Epithelial cell of prostate (primary cell): ENCODE data around the gene RPS6KB2.
"Not testable (repeated sequence)": the region's sequence is repeated elsewhere in the genome, so short reads cannot be mapped to it uniquely, and the experiment has no call there.

ENCODE experiments used
- DNase-seq: peaks from one replicate; pipeline ENCODE4 v3.0.0-alpha.2; 2011; ENCODE audit warnings: low read depth, low spot score
- H3K27ac ChIP-seq: fragments of 450-650 bp; 2 replicates; pipeline ENCODE4 v1.5.1; 2017; ENCODE audit warnings: mild to moderate bottlenecking

RPS6KB2 gene

DNA sequence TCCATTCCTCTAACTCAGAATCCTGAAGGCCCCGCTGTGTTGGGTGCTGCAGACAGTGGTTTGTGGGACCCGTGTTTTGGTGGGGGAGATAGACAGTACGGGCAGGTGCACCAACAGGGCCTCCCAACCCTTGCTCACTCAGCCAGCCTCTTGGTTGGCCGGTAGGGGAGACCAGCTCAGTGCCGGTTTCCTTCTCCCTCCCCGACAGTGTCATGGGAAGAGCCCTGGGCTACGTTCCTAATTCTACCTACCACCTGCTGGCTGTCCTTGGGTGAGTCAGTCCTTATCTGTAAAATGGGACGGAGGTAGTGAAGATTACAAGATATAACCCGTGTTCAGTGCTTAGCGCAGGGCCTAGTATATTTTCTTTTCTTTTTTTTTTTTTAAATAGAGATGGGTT is 34.9 kb downstream of the RPS6KB2 start:
- peak overlapping the region; percentile 91 for H3K27ac ChIP-seq
- no peak for DNase-seq

DNA sequence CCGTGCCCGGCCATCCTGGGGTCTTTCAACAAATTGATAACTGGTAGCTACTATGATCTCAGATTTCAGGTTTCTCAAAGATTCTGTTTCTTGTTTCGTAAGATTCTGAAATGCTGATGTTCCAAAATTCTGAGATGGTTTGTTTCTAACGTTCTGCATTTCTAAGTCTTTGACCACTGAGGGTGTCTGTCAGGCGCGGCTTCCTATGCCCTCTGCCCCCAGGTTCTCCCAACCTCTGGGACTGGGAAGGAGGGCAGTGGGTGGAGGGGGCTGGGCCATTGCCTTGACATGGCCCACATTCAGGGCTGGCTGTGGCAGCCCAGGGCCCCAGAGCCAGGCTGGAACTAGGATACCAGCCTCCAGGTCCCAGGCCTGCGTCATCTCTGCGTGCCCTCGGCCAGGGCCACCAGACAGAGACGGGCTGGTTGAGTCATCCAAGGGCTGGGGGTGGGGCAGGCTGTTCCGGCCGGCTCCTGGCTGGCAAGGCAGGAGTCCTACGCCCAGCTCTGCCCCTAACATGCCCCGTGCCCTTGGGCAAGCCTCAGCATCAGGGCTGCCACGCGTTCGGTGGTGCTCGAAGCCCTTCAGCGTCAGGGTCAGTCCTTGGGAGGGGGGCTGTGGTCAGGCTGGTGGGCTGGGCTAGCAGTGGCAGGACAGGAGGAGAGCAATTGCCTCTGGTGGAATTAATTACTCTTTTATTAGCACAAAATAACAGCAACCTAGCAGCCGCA is 35.6 kb downstream of the RPS6KB2 start:
- peak overlapping the region; percentile 91 for H3K27ac ChIP-seq
- no peak for DNase-seq

DNA sequence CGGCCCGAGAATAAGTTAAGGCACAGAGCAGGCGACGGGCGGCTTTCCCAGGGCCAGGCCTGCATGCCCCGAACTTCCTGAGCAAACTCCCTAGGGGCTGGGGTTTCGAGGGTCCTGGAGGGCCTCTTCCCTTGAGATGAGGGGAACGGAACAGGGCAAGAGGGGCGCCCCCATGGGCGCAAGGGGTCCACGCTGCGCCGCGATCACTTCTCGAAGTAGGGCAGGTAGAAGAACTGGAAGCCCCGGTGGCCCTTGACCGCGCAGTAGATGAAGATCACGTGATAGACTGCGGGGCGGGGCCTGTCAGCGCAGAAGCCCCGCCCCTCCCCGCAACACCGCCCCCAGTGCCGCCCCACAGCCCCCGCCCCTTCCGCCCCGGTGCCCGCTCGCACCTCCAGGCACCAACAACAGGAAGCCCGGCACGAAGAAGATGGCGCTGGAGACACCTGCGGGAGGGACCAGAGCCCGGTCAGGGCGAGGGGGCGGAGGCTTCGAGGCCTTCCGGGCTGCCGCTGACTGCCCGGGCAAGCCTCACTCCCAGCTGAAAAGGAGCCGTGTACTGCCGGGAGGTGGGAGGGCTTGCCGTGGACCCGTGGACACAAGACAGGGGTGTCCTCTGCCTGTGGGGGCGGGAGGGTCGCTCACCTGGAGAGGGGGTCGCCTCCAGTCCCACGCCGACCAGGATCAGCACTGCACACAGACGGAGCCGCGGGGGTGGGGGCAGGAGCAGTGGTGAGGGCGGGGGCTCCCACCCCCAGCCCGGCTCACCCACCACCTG is 36.3 kb downstream of the RPS6KB2 start:
- H3K27ac ChIP-seq, result peak overlapping the region; percentile 91
- DNase-seq, result peak; percentile 70

DNA sequence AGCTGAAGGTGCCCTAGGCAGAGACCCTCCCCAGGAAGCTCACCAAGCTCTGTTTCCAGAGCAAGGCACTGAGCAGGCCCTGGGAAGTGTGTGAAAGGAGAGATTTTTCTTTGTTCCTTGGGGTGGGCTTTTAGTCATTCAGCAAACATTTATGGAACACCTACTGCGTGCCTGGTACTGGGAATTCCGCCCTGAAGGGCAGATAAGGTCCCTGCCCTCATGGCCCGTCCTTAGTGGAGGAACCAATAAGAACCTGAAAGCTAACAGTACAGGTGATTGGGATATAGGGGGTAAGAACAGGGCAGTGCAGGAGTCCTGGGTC is 36.9 kb downstream of the RPS6KB2 start:
- peak overlapping the region; percentile 91 for H3K27ac ChIP-seq
- DNase-seq, result no peak

DNA sequence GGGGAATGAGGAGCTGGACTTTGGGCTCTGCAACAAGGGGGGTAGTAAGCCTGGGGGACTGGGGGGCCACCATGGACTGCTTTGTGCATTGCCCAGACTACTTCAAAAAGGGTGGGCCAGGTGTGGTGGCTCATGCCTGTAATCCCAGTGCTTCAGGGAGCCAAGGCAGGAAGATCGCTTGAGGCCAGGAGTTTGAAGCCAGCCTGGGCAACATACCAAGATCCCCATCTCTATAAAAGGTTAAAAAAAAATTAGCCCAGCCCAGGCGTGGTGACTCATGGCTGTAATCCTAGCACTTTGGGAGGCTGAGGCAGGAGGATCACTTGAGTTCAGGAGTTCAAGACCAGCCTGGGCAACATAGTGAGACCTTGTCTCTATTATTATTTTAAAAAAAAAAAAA is 37.2 kb downstream of the RPS6KB2 start:
- peak overlapping the region; percentile 91 for H3K27ac ChIP-seq
- DNase-seq, result not testable (repeated sequence)

DNA sequence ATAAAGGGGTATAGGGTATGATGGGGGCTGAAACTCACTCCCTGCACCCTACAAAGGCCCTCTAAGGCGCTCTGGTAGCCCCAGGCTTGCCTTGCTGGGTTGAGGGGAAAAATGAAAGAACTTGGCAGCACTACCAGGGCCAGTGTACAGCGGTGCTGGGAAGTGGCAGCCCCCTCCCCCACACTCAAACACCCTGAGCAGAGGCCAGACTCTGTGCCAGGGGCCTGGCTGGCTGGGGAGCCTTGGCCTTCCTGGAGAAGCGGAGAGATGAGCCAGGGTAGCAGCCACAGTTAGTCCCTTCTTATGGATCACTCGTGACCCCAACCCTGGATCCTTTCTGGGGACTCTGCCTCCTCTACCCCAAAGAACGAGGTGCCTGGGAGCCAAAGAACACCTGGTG is 38.1 kb downstream of the RPS6KB2 start:
- no peak for DNase-seq
- no peak overlapping the region for H3K27ac ChIP-seq

DNA sequence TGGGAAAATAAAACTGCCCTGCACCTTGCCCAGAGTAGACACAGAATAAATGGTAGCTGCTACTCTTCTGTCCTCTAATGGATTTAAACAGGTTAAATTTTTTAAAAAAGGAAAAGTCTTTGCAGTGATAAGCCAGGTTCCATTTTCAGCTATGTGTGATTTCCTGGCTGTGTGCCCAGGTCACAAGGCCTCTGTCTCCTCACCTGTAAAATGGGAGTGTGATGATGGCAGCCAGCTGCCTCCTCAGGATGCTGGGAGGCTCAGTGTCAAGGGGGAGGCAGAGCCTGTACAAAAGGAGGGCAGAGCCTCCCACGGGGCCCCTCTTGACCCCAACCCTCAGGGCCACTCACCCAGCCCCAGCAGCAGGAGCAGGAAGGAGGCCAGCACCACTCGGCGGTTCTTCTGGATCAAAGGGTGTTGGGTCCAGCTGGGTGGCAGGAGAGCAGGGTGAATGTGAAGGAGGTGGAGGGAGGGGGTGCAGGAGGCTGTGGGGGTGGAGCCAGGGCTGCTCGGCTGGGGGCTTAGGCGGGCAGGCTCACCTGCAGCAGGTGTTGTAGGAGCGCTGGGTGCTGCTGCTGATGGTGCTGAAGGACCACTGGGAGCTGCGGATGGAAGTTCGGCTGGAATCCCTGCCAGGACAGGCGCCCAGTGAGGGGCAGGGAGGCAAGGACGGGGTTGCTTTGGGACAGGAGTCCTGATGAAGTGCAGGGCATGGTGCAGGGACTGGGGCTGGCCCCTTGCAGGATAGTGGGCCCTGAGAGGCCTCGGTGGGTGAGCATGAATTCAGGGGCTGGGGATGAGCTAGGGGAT is 38.9 kb downstream of the RPS6KB2 start:
- DNase-seq, result no peak
- peak overlapping the region; percentile 87 for H3K27ac ChIP-seq

DNA sequence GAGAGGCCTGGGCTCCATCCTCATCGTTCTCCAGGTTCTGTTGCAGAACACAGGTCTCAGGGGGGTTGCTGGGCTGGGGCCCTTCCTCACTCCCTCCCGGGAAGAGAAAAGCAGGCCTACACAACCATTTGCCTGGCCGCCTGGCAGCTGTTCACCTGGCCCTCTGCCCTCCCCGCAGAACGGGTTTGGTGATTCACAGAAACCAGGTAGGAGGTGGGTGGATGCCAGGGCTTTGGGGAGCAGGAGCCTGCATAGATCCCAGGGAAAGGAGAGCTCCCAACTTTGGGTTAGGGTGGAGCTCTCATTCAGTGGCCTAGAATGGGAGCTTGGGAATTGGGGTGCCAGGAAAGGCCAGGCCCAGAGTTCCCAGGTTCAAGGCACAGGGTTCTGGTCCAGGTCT is 39.8 kb downstream of the RPS6KB2 start:
- H3K27ac ChIP-seq, result peak overlapping the region; percentile 87
- peak; percentile 60 for DNase-seq

DNA sequence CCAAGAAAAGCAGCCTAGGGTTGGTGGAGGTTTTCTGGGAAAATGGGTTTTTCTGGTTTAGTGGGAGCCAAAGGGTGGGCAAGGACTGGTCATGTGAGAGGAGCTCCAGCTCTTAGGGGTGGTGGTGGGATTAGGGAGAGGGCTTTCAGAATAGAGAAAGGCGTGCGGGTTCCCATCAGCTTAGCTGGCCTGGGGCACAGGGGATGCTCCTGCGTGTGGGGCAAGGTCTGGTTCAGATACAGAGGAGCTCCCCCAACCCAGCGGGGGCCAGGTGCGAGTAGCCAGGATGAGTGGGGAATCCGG is 40.1 kb downstream of the RPS6KB2 start:
- H3K27ac ChIP-seq, result peak overlapping the region; percentile 87
- no peak for DNase-seq

DNA sequence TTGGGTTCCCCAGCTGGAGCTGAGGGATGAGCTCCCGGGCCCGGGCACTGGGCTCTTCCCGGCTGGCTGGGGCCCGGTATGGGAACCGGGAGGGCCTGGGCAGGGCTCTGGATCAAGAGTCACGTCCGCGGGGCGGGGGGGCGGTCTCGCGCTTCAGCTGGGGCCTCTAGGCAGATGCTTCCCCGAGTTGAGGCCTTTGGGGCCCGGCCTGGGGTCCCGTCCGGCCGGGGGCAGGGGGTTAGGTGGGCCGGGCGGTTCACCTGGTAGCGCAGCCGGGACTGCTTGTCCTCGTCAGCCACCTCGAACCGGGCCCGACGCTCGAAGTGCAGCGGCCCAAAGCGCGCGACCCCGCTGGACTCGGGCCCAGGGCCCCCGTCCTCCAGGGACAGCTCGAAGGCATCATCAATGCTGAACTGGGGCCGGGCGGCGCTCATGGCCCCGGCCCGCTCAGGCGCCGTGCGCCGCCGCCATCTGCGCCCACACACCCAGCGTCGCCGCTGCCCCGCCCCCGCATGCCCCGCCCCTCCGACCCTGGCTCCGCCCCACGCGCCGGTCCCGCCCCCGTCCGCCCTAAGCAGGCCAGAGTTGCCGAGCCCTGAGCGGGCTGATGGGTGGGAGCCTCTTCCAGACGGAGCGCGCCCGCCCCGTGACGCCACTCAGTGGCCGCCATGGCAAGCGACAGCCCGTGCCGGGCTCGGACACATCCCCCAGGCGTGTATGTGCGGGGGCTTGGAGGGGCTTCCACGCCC is 40.6 kb downstream of the RPS6KB2 start, which contains the start of gene TMEM134:
TMEM134 (minus strand) TSS at position 493 of the 749 bp plus-strand sequence; CDS start at position 434, 59 bp downstream.
- H3K27ac ChIP-seq, result peak within 1 kb of the TSS; percentile 87
- peak; percentile 43 for DNase-seq

DNA sequence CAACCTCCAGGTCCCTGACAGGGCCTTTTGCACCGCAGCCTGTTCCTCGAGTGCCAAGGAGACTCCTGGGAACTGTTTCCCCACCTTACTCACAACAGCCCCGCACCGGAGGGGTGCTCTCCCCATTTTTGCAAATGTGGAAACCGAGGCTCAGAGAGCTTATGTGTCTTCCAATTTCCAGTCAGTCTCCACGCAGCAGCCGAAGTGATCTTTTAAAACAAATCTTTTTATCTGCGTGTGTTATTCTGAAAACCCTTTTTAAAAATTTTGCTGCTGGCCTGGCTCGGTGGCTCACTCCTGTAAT is 41.2 kb downstream of the RPS6KB2 start:
- DNase-seq, result no peak
- H3K27ac ChIP-seq, result peak overlapping the region; percentile 87

DNA sequence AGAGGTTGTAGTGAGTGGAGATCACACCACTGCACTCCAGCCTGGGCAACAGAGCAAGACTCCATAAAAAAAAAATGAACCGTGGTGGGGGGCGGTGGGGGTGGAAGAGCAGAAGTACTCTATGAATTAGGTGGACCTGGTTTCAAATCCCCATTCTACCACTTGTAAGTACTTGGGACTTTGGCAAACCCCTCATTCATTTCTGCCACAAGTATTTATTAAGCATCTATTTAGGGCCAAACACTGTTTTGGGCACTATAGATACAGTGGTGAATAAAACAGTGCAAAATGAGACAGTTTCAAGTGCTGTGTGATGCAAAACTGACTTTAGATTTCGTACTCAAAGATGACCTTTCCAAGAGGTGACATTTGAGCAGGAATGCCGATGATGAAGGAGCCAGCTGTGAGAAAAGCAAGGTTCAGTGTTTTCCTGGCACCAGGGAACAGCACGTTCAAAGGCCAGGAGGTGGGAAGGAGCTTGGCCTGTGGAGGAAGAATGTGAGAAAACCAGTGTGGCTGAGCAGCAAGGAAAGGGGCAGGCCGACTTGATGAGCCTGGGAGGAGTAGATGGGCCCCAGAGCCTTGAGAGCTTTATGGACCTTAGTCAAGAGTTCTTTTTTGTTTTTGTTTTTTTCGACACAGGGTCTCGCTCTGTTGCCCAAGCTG is 42.2 kb downstream of the RPS6KB2 start:
- no peak for DNase-seq

DNA sequence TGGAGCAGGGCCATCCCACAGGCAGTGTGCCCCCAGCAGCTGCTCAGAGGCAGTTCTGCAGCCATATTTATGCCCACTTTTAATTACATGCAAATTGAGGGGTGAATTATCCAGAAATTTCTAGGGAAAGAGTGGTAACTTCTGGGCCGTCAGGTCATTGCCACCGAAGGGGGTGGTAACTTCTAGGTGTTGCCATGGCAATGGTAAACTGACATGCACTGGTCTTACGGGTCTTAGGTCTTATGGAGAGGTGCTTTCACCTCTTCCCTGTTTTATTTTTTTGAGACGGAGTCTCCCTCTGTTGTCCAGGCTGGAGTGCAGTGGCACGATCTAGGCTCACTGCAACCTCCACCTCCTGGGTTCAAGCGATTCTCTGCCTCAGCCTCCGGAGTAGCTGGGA is 44.6 kb downstream of the RPS6KB2 start:
- no peak for DNase-seq
- H3K27ac ChIP-seq, result no peak overlapping the region

More for the DNA sequence above, 42.2 kb downstream of the RPS6KB2 start:
- H3K27ac ChIP-seq, result no peak overlapping the region

DNA sequence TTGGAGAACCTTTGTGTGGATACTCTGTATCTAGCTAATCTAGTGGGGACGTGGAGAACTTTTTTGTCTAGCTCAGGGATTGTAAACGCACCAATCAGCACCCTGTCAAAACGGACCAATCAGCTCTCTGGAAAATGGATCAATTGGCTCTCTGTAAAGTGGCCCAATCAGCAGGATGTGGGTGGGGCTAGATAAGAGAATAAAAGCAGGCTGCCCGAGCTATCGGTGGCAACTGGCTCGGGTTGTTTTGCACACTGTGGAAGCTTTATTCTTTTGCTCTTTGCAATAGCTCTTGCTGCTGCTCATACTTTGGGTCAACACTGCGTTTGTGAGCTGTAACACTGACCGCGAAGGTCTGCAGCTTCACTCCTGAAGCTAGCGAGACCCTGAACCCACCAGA is 48.4 kb downstream of the RPS6KB2 start:
- H3K27ac ChIP-seq, DNase-seq: not testable (repeated sequence)

DNA sequence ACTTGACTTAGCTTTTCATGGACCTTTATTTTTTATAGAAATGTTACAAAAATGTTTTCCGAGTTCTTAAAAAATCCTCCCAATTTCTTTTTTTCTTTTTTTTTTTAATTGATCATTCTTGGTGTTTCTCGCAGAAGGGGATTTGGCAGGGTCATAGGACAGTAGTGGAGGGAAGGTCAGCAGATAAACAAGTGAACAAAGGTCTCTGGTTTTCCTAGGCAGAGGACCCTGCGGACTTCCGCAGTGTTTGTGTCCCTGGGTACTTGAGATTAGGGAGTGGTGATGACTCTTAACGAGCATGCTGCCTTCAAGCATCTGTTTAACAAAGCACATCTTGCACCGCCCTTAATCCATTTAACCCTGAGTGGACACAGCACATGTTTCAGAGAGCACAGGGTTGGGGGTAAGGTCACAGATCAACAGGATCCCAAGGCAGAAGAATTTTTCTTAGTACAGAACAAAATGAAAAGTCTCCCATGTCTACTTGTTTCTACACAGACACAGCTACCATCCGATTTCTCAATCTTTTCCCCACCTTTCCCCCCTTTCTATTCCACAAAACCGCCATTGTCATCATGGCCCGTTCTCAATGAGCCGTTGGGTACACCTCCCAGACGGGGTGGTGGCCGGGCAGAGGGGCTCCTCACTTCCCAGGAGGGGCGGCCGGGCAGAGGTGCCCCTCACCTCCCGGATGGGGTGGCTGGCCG is 49.2 kb downstream of the RPS6KB2 start:
- not testable (repeated sequence) for H3K27ac ChIP-seq, DNase-seq

DNA sequence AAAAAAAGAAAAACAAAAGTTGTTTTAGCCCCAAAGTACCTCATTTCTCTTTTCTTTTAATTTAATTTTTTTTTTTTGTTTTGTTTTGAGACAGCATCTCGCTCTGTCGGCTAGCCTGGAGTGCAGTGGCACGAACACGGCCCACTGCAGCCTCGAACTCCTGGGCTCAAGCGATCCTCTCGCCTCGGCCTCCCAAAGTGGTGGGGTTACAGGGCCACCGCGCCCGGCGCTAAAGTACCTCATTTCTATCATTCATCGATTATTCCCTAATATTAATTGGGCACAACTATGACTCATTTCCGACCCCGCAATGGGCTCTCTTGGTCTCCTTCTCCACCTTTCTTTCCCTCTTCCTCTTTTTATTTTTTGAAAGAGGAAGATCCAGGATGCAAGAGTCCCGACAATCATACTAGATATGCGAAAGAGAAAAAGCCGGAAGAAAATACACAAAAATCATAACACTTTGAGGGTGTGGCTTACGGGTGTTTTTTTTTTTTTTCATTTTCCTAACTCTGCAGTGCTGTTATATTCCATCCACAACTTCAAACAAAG is 54.1 kb downstream of the RPS6KB2 start:
- no peak for DNase-seq
- peak overlapping the region; percentile 56 for H3K27ac ChIP-seq

DNA sequence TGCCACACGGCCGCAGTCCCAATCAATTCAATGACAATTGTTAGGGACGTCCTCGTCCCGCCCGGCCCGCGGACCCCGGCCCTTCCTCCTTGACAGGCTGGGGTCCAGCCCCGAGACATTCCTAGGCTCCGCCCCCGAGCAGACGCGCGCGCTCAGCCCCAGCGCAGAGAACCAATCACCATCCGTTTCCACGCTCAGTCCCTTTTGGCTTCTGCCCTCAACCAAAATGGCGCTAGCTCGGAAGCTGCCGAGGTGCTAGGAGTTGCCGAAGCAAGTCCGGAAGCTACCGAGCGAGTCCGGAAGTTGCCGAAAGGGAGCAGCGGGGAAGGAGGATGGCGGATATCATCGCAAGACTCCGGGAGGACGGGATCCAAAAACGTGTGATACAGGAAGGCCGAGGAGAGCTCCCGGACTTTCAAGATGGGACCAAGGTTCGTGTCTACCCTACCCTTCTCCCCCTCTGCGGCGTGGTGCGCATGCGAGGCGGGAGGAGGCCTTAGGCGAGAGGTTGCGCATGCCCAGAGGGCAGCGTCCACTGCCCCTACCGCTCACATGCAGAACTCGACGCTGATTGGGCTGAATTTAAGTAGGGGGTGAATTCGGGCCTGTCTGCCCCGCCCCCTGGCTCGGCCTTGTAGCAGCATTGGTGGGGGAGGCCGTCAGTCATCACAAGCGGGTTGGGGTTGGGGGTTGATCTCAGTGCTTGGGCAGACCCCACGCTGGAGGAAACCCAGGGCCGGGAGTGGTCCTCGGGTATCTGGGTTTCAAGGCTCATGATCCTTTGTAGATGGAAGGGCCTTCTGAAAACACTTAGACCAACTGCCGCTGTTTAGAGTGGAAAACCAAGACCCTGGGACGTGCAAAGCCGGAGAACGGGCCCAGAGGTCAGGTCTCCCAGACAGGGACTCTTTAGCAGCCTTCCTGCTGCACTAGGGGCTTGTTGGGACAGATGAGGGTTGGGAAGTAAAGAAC is 54.8 kb downstream of the RPS6KB2 start, which contains the start of gene AIP:
AIP (plus strand) TSS at position 200 of the 972 bp plus-strand sequence; CDS start at position 333, 133 bp downstream.
- peak; percentile 86 for DNase-seq
- H3K27ac ChIP-seq, result peak within 1 kb of the TSS; percentile 56
